Keratinocyte (primary cell): ENCODE results near the gene SEC24D.

ENCODE experiments used
- CTCF ChIP-seq, 3 experiments: IDR thresholded peaks in 1 of 3; conservative IDR thresholded peaks in 1 of 3; optimal IDR thresholded peaks in 1 of 3; 2 replicates in 2 of 3; 3 replicates in 1 of 3; pipeline versions ENCODE3 to v1.5.1; 2011; ENCODE audit warnings: low read length in 3 of 3, mild to moderate bottlenecking in 3 of 3, moderate library complexity in 2 of 3, control low read depth in 1 of 3, inconsistent platforms in 1 of 3; ENCODE audit not compliant: insufficient read depth in 2 of 3; ENCODE audit errors: extremely low read depth in 1 of 3
- EZH2 ChIP-seq: IDR thresholded peaks from one replicate; pipeline ENCODE4 v1.6.1; 2012; ENCODE audit warnings: inconsistent platforms, mild to moderate bottlenecking, low read length, moderate library complexity

GRCh38 chr4:118723369-118723768 lies 112.6 kb downstream of the SEC24D start:
- no peak for TF ChIP-seq CTCF (optimal IDR thresholded peaks at IDR 0.05 in 1 of 3, IDR thresholded peaks at IDR 0.05 in 1 of 3, conservative IDR thresholded peaks at IDR 0.05 in 1 of 3; ENCODE audit: extremely low read depth in 1 of 3, insufficient read depth in 2 of 3, low read length in 3 of 3)
- TF ChIP-seq EZH2 = no peak
